HG03039 (cell line): ENCODE data around the gene BMAL1.
"Not testable (repeated sequence)": the region's sequence is repeated elsewhere in the genome, so short reads cannot be mapped to it uniquely, and the experiment has no call there.

Experiments used
- ATAC-seq: cut with Tn5 transposase; IDR thresholded peaks from one replicate; pipeline ENCODE4 v1.9.1; 2021; ENCODE audit warnings: mild to moderate bottlenecking, moderate library complexity; ENCODE audit not compliant: unreplicated experiment

Gene BMAL1

DNA sequence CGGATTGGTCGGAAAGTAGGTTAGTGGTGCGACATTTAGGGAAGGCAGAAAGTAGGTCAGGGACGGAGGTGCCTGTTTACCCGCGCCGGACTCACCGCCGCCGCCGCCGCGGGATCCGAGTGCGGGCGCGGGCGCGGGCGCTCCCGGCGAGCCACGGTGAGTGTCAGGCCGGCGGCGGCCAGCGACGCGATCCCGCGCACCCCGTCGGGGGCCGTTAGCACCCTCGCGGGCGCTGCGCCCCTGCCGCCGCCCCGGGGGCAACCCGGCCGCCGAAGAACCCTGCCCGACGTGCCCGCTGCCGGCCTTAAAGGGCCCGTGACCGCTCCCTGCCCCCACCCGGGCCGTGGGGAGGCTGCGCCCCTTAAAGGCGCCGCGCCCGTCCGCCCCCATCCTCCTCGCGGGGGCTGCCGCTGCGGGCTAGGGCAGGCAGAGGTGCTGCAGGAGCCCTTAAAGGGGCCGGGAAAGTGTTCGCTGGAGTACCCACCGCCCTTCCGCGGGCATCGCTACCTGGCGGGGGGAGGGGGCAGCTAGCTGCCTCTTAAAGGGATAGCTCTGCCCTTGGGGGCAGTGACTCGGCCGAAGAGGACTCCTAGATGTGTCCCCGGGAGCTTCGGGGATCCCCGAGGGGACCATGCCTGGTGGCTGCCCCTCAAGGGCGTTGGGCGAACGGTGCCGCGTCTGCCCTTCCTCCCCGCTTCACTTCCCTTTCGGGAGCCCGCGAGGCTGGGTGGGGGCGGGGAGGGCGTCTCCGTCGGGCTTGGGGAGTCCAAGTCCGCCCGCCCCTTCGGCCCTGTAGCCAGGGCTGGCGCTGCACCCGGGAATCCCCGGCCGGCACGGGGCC lies at the start of gene BMAL1:
Gene BMAL1 (plus strand): TSS at position 23 of the 841 bp plus-strand sequence. CDS start 76,519 bp downstream, outside the sequence.
- ATAC-seq = peak; percentile 19

DNA sequence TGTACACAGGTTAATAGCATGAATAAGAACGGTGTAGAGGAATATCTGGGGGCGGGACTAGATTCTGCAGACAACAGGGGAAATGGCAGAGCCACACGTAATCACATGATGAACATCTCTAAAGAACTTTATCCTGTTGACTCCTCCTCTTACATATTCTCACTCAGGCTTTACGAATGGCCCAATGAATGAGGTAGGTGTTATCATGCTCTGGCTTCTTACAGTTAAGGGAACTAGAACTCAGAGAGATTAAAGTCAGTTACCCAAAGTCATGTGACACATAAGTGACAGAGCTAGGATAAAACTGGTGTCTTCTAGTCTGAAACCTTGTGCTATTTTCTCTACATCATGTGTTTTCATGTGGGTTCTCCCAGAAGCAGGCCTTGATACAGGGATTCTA lies 49.0 kb upstream of the BMAL1 start:
- ATAC-seq = no peak

GRCh38 chr11:13229136-13229535 lies 48.5 kb upstream of the BMAL1 start:
- no peak for ATAC-seq

DNA sequence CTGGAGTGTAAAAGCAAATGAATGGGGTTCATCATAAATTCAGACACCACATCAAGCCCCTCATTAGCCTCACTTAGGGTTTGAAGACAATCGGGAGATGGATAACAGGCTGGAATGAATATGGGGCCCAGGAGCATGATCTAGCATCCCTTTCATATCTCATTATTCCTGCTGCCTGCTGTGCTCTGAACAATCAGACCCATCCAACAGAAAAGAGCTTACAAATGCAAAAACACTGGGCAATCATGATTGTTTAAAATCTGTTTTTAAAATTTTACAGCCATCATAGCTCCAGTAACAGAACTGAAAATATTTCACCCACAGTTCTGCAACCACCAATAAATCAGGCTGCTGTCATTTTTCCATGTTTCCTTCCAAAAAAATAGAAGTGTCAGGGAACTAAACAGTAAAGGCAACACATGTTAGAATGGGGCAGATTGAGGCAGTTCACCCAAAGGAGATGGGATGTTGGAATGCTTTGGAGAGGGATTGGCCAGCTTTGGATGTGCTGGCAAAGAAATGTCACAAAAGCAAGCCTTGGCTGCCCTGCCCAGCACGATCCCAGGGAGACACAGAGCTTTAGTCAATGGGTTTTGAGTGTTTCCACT lies 47.8 kb upstream of the BMAL1 start:
- ATAC-seq = no peak

- no peak for ATAC-seq
Observed at GRCh38 chr11:13233173-13233745, 44.3 kb upstream of the BMAL1 start.

DNA sequence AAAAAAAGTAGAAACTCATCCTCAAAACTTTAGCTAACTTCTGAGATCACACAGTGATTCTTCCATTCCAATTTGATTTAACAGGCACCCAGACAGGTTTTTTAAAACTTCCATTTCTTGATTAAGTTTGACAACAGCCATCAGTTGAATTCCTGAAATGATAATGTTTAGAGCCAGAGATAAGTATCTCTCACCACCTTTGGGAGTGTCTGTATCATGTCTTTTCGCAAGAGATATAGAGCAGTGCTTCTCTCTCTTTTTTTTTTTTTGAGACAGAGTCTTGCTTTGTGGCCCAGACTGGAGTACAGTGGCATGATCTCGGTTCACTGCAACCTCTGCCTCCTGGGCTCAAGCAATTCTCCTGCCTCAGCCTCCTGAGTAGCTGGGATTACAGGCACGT lies 41.7 kb upstream of the BMAL1 start:
- no peak for ATAC-seq

DNA sequence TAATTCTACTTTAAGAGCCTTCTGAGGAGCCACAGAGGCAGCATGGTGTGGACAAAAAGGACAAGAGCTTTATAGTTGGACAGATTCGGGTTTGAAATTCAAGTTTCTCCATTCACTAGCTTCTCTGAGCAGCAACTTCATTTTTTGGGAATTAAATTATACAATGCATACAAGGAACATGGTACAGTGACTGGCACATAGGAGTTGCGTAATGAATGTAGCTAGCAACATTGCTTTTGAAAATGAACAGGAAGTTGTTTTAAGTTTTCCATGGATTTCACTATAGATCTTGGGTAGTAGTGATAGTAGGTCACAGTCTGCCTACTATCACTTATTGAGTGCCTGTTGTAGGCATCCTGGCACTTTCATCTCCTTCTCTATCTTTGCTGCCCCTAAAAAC lies 41.0 kb upstream of the BMAL1 start:
- ATAC-seq = no peak

DNA sequence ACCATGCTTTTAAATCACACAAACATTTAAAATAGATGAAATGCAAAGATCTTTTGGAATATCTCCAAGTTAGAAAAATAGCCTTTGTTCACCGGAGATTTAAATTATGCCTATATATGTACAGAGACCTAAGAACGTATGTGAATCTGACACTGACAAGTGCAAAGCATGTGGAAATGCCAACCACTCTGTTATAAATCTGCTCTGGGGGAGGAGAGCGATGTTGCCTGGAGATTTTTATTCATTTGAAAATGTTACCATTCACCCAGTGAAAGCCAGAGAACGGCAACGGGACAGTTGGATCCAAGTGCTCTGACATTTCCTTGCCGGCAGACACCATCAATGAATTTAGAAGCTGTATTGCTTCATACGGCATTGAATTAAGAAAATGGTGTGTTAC lies 39.8 kb upstream of the BMAL1 start:
- ATAC-seq = no peak

GRCh38 chr11:13238879-13239514 lies 38.6 kb upstream of the BMAL1 start:
- ATAC-seq = no peak

DNA sequence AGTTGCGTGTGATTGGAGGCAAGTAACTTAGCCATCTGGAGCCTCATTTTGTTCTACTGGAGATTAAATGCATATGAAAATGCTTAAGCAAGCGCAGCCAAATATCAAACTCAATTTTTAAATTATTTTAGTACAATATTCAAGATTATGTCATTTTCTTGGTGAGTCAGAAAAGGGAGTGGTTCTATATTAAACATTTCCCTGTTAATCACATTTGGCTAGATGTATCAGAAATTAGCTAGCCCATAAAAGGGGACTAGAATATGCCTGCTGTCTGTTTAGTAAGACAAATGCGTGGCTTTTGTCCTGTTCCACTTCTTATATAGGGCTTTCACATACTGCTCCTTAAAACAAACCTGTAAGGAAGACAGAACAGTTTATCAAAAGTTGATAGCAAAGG lies 35.0 kb upstream of the BMAL1 start:
- no peak for ATAC-seq

DNA sequence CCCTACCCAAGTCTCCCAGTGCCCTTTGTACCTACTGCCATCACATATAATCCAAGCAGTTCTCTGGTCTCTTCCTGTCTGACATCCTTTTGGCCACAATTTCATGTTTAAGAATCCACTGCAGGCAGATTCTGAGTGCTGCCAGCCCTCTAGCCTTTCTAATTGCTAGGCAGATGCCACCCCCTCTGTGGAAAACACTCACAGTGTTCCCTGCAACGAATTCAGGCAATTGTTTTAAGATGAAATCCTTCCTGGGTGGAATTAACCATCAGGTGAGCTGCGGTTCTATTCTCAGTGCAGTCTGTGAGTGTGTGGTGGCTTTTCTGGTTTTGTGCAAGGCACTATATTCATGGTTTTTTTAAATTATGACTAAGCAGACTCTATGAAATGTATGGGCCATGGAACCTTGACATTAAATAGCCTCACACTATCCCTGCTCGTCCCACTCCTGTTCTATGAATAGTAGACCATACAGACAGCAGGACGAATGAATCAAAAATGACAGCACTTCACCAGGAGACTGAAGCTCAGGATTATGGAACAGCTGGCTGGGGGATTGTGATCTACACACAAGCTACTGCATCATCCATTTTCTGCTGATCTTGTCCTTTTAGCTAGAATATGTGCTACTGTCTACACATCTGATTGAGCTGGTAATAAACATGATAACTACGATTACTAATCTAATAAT lies 29.8 kb upstream of the BMAL1 start:
- no peak for ATAC-seq

- ATAC-seq = no peak
Observed at GRCh38 chr11:13249177-13249576, 28.4 kb upstream of the BMAL1 start.

GRCh38 chr11:13249992-13250391 lies 27.6 kb upstream of the BMAL1 start:
- ATAC-seq = no peak

- no peak for ATAC-seq
Observed at GRCh38 chr11:13251966-13252365, 25.6 kb upstream of the BMAL1 start.

DNA sequence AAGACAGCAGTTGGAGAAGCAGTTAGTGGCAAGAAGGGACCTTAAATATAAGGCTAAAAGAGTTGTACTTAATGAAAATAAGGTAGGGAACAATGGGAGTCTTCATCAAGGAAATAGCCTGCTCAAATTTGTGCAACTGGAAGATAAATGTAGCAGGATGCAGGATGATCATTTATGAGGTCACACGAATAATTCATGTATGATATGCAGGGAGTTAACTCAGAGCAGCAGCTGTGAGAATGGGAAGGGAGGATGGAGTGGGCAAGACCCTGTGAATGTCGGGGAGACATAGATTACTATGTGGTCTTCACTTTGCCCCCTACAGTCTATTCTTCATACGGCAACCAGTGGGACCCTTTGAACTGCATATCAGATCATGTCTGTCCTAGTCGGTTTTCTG lies 25.2 kb upstream of the BMAL1 start:
- no peak for ATAC-seq

- no peak for ATAC-seq
Observed at GRCh38 chr11:13256216-13256615, 21.4 kb upstream of the BMAL1 start.

DNA sequence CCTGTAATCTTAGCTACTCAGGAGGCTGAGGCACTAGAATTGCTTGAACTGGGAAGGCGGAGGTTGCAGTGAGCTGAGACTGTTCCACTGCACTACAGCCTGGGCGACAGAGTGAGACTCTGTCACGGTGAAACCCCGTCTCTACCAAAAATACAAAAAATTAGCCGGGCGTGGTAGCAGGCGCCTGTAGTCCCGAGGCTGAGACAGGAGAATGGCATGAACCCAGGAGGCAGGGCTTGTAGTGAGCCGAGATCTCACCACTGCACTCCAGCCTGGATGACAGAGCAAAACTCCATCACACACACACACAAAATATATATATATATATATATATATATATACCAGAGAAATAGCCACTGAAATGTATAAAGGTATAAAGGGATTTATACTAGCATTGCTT lies 19.5 kb upstream of the BMAL1 start:
- not testable (repeated sequence) for ATAC-seq

GRCh38 chr11:13258855-13259254 lies 18.7 kb upstream of the BMAL1 start:
- ATAC-seq = no peak

DNA sequence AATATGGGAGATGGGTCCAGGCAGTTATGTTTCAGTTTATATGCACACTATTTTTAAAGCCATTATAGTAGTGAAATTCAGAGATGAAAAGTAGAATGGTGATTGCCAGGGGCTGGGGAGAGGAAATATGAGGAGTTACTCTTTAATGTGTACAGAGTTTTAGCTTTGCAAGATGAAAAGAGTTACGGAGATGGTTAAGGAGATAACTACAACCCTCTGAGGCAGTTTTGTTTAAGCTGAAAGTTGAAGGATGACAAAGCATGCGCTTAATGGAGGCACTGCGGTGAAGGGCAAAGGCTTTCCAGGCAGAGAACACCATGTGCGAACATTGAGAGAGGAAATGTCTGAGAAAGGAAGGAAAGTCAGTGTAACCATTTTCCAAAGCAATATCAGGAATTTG lies 18.2 kb upstream of the BMAL1 start:
- no peak for ATAC-seq

DNA sequence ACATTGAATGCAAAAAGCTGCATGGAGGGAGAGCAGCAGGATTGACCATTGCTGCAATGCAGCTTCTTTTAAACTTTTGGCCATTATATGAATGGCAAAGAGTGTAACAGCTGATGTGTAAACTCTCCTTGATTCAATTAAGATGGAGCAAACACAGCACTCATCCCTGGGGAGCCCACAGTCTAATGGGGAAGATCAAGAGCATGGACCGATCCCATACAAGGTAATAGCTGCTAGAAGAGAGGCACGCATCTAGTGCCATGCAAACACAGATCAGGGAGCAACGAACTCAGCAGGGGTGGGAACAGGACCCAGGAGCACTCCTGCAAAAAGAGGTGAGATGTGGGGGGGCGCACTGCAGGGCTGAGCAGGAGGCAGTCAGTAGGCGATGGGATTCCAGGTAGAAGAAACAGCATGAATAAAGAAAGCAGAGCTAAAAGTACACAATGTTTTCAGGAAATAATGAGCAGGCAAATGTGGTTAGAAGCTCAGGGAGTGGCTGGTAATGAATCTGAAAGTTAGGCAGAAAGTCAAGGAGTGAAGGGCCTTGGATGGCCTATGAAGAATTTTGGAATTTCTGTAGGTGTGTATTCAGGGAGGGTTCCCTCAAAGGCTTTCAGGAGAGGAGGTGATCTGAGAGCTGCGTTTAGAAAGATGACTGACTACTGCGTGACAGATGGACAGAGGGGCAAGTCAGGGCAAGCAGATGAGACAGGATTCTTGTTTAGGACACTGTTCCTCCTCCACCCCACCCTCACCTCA lies 17.2 kb upstream of the BMAL1 start:
- no peak for ATAC-seq
